GM15510 (cell line): ENCODE measurements around the gene PTPRF.

Source experiments
- POLR2A ChIP-seq: IDR thresholded peaks from 3 replicates; pipeline ENCODE4 v1.6.1; 2011; ENCODE audit warnings: borderline replicate concordance; ENCODE audit not compliant: insufficient read length; ENCODE audit errors: extremely low read depth

Gene PTPRF

GRCh38 chr1:43566382-43567044 is 35.8 kb downstream of the PTPRF start:
- TF ChIP-seq POLR2A = no peak

DNA sequence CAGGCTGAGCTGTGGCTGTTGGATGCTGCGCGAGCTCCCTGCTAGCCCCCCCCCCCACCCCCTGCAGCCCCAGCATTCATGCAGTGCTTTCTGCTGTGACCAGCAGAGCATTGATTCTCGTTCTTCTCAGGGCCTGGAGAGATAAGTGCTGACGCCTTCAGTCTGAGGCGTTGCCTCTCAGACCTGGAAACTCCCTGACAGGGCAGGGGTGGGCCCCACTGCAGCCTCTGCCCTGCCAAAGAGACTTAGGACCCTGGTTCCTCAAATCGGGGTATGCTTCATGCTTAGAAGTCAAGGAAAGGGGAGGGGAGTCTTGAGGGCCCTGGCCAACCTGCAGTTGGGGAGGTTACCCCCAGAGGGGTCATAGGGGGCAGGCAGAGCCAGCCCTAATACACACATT is 38.5 kb downstream of the PTPRF start:
- TF ChIP-seq POLR2A = no peak

GRCh38 chr1:43570277-43570676 is 39.6 kb downstream of the PTPRF start:
- TF ChIP-seq POLR2A = no peak

DNA sequence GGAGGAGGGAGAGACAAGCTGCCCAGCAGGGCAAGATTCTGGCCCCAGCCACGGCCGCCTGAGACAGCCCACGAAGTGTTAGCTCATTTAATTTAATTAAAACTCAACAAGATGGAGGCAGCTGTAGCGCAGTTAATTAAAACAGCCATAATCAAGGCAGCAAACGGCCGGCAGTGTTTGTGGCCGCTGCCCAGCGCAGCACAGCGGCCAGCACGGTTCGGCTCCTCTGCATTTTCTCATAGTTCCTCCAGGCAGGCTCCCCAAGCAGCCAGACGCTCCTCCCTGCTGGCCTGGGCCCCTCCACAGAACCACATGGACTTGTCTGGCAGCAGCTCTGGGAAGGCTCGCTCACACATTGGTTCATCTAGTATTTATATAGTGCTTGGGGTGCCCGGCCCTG is 40.0 kb downstream of the PTPRF start:
- no peak for TF ChIP-seq POLR2A

DNA sequence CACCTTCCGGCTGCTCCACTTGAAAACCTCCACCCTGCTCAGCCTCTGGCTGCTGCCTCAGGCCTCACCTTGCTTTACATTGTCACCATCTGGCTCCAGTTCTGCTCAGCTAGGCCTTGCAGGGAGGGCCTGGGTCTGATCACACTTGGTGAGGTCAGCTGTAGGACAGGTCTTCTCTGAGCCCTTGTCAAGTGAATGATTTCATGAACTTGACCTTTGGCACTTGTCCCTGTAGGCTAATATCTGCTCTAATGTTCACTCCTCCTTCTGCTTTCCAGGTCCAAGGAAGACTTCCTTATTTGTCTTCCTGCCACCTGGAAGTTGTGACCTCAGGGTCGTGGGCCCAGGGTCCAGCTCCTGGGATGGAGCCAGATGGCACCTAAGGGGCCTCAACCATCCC is 41.4 kb downstream of the PTPRF start:
- TF ChIP-seq POLR2A = no peak

GRCh38 chr1:43572538-43572937 is 41.9 kb downstream of the PTPRF start:
- no peak for TF ChIP-seq POLR2A

GRCh38 chr1:43573066-43573800 is 42.5 kb downstream of the PTPRF start:
- TF ChIP-seq POLR2A = no peak

- no peak for TF ChIP-seq POLR2A
Measured at GRCh38 chr1:43576521-43576920, 45.8 kb downstream of the PTPRF start.

- no peak for TF ChIP-seq POLR2A
Measured at GRCh38 chr1:43577655-43578542, 47.2 kb downstream of the PTPRF start.

- TF ChIP-seq POLR2A = no peak
Measured at GRCh38 chr1:43580039-43580438, 49.4 kb downstream of the PTPRF start.

- no peak for TF ChIP-seq POLR2A
Measured at GRCh38 chr1:43582162-43582566, 51.5 kb downstream of the PTPRF start.

DNA sequence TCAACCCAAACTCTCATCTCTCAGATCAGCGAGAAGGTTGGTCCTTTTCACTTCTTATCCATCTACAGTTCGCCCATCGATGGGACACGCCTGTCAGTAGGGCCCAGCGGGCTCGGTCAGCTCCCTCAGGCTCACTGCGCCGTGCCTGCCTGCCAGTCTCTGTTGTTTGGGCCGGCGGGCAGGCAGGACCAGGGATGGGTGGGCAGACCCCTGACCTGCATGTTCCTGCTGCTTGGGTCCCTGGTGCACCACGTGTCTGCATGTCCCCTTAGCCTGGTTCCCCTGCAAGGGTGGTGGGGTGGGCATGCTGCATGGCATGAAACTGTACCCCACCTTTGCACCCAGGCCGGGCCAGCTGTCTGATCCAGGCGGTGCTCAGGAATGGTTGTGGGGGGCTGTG is 52.4 kb downstream of the PTPRF start:
- TF ChIP-seq POLR2A = no peak

GRCh38 chr1:43584204-43584603 is 53.5 kb downstream of the PTPRF start:
- no peak for TF ChIP-seq POLR2A

- no peak for TF ChIP-seq POLR2A
Measured at GRCh38 chr1:43585557-43585956, 54.9 kb downstream of the PTPRF start.

- TF ChIP-seq POLR2A = no peak
Measured at GRCh38 chr1:43586136-43586731, 55.6 kb downstream of the PTPRF start.
